ENCODE data around the gene NASP.

NASP gene, protein sequence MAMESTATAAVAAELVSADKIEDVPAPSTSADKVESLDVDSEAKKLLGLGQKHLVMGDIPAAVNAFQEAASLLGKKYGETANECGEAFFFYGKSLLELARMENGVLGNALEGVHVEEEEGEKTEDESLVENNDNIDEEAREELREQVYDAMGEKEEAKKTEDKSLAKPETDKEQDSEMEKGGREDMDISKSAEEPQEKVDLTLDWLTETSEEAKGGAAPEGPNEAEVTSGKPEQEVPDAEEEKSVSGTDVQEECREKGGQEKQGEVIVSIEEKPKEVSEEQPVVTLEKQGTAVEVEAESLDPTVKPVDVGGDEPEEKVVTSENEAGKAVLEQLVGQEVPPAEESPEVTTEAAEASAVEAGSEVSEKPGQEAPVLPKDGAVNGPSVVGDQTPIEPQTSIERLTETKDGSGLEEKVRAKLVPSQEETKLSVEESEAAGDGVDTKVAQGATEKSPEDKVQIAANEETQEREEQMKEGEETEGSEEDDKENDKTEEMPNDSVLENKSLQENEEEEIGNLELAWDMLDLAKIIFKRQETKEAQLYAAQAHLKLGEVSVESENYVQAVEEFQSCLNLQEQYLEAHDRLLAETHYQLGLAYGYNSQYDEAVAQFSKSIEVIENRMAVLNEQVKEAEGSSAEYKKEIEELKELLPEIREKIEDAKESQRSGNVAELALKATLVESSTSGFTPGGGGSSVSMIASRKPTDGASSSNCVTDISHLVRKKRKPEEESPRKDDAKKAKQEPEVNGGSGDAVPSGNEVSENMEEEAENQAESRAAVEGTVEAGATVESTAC

DNA sequence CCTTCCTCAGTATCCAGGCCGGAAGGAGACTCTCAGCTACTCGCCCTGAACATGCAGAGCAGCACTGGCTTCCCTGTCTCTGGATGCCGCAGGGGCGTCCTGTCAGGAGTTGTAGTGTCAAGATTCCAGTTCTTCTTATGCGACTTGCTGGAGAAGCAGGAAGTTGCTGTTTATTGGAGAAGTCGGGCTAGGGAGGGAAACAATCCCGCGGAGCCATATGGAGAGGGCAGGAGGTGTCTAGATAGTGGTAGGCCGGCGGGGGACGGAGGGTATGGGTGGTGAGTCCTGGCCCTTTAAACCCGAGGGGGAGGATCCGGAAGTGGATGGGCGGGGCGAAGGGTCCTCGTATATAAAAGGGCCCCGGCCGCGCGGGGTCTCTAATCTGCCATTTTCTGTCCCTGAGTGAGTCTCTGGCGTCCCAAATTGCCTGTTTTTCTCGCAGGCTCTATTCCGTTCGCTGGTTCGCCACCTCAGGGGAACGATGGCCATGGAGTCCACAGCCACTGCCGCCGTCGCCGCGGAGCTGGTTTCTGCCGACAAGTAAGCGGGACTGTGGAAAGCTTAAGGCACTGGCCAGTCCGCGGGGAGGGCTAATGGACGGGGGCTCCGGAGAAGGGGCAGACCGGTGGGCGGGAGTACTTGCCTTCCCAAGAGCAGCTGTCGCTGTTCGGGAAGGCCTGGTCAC lies at the start of gene NASP:
Gene NASP (plus strand): TSS at position 376 of the 685 bp plus-strand sequence. CDS start 106 bp downstream, at position 482.
- peak; percentile 84 for DNase-seq

DNA sequence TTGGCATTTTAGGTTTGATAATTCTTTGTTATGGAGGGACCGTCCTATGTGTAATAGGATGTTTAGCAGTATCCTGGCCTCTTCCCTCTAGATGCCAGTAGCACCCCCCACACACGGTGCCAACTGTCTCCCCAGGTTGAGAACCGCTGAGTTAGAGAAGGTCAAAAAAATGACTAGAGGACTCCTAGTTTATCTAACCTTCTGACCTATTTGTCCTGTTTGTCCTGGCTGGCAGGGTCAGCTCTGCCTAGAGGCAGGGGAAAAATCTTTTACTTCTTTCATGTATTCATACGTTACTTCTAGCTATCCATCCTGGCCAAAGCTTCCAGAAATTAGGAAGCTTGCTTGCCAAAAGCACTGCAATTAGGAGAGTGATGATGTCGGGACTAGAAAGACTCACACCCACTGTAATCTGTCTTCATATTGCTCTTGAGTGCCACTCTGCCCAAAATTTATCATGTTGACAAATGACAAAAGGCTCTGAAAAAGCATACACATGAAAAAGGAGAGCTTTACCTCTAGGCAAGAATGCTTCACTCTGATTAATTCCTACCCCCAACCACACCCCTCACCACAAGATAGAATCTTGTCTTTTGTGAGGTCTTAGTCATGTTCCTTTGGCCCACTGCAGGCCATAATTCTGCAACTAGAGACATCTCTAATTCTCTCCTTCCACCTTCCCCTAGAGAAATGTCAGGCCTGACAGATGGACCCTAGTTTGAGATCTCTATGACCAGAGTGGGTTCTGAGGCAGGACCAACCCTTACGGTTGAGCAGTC lies 47.7 kb upstream of the NASP start:
- DNase-seq = no peak

DNA sequence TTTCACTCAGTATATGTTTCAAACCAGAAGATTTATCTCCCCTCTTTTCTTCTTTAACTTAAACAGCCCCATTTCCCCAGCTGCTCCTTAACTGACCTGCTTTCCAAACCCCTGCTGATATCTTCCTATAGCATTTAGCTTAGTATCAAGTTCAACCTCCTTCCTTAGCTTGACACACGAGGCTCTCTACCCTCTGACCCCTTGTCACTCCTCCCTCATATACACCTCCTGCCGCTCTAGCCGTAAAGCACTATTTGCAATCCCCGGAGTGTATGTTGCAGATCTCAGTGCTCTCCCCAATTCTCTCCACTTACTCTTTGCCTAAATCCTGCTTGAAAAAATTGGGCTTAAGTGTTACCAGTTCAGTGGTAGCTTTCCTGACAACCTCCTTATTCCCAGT lies 47.0 kb upstream of the NASP start:
- no peak for DNase-seq

DNA sequence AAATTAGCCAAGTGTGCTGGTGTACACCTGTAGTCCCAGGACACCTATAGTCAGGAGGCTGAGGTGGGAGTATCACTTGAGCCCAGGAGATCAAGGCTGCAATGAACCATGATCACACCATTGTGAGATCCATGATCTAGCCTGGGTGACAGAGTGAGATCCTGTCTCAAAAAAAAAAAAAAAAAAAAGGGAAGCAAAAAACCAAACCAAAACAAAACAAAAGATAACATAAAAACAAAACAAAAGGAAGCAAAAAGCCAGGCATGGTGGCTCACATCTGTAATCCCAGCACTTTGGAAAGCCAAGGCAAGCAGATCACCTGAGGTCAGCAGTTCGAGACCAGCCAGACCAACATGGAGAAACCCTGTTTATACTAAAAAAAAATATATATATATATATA lies 42.6 kb upstream of the NASP start:
- DNase-seq = no peak

DNA sequence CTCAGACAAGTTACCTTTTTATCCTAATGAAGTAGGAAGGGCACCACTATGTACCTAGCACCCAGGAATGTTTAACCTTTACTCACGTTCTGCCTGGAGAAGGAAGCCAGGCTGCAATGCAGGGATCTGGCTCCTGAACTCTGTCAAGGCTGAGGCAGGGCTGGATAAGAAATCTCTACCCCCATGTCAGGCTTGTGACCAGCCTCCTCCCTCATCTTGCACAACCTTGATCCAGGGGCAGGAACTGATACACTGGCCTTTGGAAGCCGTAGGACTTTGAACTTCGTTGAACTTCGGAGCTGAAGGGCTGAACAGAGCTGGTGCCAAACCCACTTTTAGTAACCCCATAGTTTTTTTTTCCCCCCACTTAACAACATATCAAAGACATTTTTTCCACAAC lies 41.2 kb upstream of the NASP start:
- DNase-seq = no peak

DNA sequence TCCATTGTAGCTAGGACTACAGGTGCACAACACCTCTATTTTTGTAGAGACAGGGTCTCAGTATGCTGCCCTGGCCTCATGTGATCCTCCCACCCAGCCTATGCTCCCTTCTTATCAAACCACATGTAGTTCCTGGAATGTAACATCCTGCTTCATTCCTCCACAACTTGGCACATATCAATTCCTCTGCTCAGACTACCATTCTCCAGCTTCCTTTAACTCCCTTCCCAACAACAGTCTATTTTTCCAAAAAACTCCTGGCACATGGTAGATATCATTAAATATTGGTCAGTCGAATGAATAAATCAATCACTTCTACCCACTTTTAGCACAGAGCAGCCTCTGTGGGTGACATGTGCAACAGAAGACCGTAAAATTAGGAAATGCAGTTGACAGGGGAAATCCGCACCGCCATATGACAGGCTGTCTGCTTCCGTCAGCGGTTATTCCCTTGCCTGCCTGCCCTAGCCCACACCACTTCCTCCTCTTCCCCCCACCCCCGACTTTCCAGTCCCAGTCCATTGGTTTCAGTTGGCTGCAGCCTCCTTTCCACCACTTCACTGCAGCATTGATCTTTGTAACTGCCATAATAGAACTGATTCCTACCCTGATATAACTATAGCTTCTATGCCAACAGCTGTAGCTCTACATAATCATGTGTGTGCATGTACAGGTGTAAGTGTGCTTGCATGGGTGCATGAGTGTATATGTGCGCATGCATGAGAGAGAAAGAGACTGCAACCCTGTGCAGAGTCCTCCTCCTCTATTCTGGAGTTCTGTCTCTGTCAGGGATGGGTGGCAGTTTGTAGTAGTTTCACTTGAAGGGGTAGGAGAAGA lies 40.0 kb upstream of the NASP start:
- DNase-seq = no peak

DNA sequence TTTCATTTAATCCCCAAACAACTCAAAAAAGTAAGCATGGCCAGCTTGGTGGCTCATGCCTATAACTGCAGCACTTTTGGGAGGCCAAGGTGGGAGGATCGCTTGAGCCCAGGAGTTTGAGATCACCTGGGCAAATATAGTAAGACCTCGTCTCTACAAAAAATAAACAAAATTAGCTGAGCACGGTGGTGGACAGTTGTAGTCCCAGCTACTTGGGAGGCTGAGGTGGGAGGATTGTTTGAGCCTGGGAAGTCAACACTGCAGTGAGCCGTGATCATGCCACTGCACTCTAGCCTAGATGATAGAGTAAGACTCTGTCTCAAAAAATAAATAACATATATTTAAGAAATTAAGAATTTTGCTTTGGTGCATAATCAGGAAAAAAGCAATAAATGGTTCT lies 39.3 kb upstream of the NASP start:
- DNase-seq = no peak

DNA sequence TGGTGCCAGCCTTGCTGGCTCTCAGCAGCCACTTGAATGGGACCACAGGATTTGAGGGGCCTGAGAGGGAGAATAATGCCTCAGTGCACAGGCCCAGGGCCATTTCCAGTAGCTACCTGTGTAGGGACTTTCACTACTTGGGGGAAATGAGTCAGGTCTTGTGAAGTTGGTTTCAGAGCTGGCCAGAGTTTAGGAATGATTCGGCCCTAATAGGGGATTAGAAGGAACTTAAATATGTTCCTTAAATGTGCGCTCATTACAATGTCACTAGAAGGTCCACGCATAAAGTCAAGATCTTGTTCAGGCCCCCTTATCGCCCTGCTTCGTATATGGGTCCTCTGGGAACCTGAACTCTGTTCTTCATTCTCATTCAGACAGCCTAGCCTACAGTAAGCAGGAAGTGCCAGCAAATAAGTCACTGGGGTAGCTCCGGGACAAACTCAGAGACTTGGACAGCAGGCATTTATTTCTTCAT lies 38.8 kb upstream of the NASP start:
- no peak for DNase-seq

DNA sequence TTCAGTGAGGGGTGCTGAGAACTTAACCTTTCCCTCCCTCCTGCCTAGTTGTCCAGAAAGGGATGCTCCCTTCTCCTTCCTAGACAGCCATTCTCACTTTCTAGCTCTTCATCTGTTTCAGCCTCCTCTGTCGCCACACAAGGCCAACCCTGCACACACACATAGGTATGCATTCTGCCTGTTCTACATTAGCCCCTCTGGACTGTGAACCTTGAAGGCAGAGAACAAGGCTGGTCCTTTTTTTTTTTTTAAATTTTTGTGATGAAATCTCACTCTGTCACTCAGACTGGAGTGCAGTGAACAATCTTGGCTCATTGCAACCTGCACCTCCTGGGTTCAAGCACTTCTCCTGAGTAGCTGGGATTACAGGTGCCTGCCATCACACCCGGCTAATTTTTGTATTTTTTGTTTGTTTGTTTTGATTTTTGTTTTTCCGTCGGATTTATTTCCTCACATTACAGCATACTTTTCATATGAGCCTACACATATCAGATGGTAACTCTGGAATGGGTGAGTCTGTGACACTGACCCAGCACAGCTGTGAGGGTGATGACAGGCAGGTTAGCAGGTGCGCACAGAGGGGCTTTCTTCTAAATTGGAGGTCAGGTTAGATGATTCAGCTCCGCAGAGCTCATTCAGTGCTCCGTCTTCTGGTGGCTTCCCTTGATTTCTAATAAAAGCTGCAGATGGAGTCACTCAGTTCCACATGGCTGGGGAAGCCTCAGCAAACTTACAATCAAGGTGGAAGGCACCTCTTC lies 38.1 kb upstream of the NASP start:
- no peak for DNase-seq

DNA sequence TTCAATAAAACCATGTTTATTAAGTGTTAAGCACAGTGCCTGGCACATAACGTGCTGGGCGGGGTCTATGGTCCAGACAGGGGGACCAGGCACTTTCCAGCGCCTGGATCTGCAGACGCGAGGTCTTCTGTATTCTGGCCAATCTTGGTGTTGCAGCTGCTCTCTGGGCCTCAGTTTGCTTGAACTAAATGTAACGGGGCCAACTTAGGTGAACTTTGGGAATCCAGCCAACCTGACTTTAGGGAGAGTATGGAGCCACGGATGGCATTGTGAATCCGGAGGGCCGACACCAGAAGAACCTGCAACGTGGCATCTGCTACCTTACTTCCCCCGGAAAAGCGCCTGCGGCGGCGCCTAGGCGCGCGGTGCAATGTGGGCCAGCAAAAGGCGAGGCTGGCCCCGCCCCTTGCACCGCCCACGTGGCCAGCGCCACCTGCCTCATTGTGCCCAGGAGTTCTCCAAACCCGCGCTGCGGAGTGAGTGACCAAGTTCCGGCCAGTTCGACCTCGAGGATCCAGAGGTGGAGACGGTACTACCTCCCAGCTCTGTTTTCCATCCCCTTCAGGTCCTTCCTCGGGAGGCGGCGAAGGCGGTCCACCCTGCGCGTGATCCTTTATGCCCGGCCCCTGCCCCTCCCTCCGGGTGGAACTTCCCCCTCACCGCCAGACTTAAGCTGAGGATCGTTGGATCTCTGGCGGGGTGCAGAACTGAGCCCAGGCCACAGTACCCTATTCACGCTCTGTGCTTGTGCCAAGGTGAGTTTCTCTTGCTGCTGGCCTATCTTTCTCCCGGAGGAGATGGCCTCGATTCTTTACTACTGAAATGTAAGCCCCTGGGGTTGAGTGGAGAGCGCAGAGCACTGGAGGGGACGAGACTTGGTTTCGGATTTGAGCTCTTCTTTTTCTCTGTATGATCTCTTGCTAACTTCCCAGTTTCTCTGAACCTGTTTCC lies 33.2 kb upstream of the NASP start, which contains the start of gene AKR1A1:
Gene AKR1A1 (plus strand): TSS at position 426 of the 951 bp plus-strand sequence. CDS start 10,969 bp downstream, outside the sequence.
- DNase-seq = peak; percentile 91

DNA sequence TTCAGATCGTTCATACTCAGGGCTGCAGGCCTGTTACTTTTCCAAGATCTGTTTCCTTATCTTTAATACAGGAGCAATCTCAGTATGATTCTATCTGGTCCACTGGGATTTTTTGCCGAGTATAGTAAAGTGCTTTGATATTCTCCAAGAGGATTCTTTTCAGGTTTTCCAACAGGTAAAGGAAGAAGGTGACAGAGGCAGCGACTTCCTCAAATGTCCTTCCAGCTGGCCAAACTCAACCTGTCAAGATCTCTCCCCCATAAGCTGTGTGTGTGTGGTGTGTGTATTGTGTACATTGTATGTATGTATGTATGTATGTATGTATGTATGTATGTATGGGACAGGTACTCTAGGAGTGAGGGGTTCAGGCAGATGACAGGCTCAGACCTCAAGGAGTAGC lies 32.2 kb upstream of the NASP start:
- DNase-seq = no peak

DNA sequence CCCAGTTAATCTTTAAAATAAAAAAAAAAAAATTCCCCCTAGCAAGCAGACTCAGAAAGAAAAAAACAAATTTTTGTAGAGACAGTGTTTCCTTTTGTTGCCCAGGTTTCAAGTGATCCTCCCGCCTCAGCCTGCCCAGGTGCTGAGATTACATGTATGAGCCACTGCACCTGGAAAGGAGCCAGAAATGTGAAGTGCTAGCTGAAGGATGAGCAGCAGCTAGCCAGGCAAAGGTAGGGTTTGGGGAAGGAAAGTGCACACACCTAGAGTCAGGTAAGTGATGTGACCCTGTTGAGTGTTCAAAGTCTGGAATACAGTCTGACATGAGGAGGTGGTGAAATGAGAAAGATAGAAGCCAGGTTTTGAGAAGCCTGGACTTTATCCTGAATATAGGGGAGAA lies 31.5 kb upstream of the NASP start:
- DNase-seq = peak; percentile 81

DNA sequence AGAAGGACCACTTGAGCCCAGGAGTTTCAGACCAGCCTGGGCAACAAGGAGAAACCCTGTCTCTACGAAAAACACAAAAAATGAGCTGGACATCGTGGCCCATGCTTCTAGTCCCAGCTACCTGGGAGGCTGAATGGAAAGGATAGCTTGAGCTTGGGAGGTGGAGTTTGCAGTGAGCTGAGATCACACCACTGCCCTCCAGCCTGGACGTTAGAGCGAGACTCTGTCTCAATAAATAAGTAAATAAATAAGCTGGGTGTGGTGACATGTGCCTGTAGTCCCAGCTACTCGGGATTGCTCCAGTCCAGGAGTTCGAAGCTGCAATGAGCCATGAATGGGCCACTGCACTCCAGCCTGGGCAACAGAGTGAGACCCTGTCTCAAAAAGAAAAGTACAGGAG lies 29.6 kb upstream of the NASP start:
- DNase-seq = no peak

DNA sequence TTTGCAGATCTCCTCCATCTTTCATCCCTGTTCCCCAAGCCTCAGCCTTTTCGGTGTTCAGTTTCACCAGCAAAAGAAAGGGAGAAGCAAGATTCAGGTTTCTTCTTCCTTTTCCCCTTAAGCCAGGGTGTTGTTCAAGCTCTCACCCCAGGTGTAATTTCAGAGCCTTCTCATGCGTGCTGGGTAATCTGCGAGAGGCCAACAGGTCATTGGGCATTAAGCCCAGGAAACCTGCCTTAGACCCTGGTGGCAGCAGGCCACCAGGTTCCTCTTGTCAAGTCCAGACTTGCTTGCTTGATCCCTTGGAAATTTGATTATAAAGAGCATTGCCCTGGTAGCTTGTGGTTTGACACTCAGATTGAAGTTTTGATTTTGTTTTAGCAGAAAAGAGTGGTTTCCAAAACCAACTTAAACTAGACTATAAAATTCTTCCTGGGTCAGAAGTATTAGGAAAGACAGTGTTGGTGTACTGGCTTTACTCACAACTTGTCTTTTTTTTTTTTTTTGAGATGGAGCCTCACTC lies 26.4 kb upstream of the NASP start:
- no peak for DNase-seq

DNA sequence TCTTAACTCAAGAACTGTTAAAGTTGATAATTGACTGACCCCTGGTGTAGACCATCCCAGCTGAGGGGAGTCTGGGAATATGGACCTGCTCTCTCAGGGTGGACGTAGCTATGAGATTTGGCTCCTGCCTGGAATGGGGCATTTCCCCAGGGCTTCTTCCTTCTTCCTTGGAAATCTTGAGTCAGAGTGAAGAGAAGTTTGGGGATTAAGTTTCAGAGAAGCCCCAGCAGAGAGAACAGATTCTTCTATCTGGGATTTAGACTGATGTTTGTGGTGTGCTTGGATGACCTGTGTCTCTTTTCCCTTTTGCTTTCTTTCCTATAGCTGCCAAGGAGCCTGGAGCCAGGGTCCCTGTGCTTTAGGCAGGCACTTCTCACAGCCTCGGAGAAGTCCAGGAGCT lies 20.0 kb upstream of the NASP start:
- no peak for DNase-seq

DNA sequence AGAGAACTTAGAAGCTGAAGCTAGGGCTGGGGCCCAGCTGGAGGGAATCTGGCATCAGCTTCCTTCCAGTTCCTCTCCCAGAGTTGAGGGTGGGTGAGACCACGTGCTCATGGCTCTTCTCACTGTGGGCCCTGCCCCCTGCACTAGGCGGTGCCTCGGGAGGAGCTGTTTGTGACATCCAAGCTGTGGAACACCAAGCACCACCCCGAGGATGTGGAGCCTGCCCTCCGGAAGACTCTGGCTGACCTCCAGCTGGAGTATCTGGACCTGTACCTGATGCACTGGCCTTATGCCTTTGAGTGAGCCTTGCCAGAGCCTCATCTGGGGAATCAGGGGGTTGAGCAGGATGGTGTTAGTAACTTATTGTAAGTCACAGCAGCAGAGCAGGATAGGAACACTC lies 17.1 kb upstream of the NASP start:
- no peak for DNase-seq

DNA sequence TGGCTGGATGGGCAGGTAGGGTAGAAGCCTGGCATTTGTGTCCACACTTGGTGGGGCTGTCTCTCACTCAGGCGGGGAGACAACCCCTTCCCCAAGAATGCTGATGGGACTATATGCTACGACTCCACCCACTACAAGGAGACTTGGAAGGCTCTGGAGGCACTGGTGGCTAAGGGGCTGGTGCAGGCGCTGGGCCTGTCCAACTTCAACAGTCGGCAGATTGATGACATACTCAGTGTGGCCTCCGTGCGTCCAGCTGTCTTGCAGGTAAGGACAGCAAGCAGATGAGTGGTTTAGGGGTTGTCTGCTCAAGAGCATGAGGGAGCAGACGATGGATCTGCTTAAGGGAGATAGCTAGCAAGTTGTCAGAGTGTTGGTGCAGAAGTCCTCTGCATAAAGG lies 15.9 kb upstream of the NASP start:
- no peak for DNase-seq

DNA sequence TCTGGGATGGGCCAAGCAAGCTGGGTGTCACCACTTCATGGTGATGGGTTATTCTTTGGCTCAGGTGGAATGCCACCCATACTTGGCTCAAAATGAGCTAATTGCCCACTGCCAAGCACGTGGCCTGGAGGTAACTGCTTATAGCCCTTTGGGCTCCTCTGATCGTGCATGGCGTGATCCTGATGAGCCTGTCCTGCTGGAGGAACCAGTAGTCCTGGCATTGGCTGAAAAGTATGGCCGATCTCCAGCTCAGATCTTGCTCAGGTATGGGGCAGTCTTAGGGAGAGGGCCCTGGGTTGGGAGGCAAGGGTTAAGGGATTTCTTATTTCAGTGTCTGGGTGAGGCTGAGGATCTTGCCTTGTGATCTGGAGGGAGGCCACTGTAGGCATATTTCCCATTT lies 15.4 kb upstream of the NASP start:
- DNase-seq = no peak

DNA sequence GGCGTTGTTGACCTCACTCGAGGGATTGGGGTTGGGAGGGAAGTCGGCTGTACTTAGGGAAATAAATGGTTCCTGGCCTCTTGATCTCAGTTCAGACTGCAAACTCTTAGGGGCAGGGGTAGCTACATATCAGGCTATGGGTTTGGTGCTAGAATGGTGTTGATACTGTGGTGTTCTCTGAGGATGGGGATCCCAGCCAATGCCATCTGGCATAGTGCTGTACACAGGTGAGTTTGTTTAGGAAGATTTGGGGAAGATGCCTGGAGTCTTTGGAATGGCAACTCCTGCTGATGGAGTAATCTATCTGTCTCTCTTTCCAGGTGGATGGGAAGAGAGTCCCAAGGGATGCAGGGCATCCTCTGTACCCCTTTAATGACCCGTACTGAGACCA lies 14.3 kb upstream of the NASP start:
- DNase-seq = no peak
